Measurements from ENCODE around the gene MOCS1. TPM values are rescaled to one million over a fixed set of nuclear protein-coding genes. Genes with fewer than 3 reads are reported as not detected.
"Not testable (repeated sequence)": the region's sequence is repeated elsewhere in the genome, so short reads cannot be mapped to it uniquely, and the experiment has no call there.

The MOCS1 gene
- total and polyA plus RNA-seq, 4 donors = 10.3 to 23.0 (median 19.2) TPM

DNA sequence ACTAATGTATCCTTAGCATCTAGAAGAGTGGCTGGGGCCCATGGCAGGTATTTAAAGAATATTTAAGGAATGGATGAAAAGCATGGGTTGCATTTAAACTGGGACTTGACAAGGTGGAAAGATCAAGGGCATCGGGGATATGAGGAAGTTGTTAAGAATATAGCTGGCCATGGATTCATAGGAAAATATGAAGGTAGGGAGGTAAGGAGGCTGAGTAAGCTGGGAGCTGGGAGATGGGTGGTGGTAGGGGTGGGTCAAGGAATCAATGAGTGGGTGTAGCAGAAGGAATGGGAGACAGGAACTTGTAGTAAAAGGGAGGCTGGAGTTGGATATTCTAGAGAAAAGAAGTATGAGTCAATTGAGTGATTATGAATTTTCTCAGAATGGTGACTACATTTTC, 44.0 kb upstream of the MOCS1 start:
- TF ChIP-seq, protein P1, sequence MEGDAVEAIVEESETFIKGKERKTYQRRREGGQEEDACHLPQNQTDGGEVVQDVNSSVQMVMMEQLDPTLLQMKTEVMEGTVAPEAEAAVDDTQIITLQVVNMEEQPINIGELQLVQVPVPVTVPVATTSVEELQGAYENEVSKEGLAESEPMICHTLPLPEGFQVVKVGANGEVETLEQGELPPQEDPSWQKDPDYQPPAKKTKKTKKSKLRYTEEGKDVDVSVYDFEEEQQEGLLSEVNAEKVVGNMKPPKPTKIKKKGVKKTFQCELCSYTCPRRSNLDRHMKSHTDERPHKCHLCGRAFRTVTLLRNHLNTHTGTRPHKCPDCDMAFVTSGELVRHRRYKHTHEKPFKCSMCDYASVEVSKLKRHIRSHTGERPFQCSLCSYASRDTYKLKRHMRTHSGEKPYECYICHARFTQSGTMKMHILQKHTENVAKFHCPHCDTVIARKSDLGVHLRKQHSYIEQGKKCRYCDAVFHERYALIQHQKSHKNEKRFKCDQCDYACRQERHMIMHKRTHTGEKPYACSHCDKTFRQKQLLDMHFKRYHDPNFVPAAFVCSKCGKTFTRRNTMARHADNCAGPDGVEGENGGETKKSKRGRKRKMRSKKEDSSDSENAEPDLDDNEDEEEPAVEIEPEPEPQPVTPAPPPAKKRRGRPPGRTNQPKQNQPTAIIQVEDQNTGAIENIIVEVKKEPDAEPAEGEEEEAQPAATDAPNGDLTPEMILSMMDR (IDR thresholded peaks at IDR 0.05; ENCODE audit: control extremely low read depth, extremely low read depth) = no peak
- Histone ChIP-seq H3K4me3 (no peak overlapping the region), H3K36me3 (ENCODE audit: control insufficient read depth in 4 of 4, insufficient read depth in 4 of 4, low read length in 4 of 4) (no peaks in the 10 kb centered on the region), H3K9ac (ENCODE audit: insufficient read depth in 1 of 2, low read length in 2 of 2) (no peak overlapping the region), H3K27me3 (ENCODE audit: control insufficient read depth in 3 of 3, insufficient read depth in 3 of 3, low read length in 2 of 3) (no peaks in the 10 kb centered on the region), H3K9me3 (ENCODE audit: control insufficient read depth in 4 of 4, insufficient read depth in 3 of 4, low read length in 3 of 4) (no peaks in the 10 kb centered on the region), H3K27ac (ENCODE audit: low read depth in 1 of 2, low read length in 1 of 2) (no peak overlapping the region), H3K4me1 (ENCODE audit: control insufficient read depth in 5 of 5, insufficient read depth in 5 of 5, low read length in 5 of 5) (peaks cover 0 to 15% (median 0%) of the 10 kb centered on the region in 5 donors)
- ATAC-seq (ENCODE audit: insufficient read depth, low FRiP score) (no peak), DNase-seq (no peak)
- 82 to 88% methylated on average over 1 of the region's 1 CpG for WGBS, 2 donors

DNA sequence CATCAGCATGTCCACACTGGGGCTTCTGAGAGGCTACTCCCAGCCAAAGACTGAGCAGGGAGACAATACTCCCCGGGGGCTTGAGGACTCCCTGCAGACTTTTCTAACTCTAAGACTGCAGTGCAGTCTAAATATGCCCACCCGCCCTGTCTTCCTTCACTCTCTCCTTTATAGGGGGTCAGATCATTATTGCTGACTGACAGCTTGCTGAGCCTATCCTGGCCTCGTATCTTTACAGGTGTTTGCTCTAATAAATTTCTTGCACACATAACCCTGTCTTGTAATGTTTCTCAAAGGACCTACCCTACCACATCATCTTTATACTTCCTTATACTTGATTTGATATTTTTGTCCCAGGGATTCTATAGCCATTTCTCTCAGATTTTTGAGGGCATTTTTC, 39.4 kb upstream of the MOCS1 start:
- Histone ChIP-seq H3K36me3 (ENCODE audit: control insufficient read depth in 4 of 4, insufficient read depth in 4 of 4, low read length in 4 of 4) (no peaks in the 10 kb centered on the region), H3K9me3 (ENCODE audit: control insufficient read depth in 4 of 4, insufficient read depth in 3 of 4, low read length in 3 of 4) (no peaks in the 10 kb centered on the region), H3K27ac (ENCODE audit: low read depth in 1 of 2, low read length in 1 of 2) (no peak overlapping the region), H3K4me1 (ENCODE audit: control insufficient read depth in 5 of 5, insufficient read depth in 5 of 5, low read length in 5 of 5) (no peaks in the 10 kb centered on the region), H3K4me3 (no peak overlapping the region), H3K27me3 (ENCODE audit: control insufficient read depth in 3 of 3, insufficient read depth in 3 of 3, low read length in 2 of 3) (no peaks in the 10 kb centered on the region), H3K9ac (ENCODE audit: insufficient read depth in 1 of 2, low read length in 2 of 2) (no peak overlapping the region)
- TF ChIP-seq, protein P1 (IDR thresholded peaks at IDR 0.05; ENCODE audit: control extremely low read depth, extremely low read depth) = no peak
- ATAC-seq (ENCODE audit: insufficient read depth, low FRiP score) (no peak), DNase-seq (no peak)
- 81% methylated on average over 3 of the region's 3 CpGs for WGBS, 2 donors

DNA sequence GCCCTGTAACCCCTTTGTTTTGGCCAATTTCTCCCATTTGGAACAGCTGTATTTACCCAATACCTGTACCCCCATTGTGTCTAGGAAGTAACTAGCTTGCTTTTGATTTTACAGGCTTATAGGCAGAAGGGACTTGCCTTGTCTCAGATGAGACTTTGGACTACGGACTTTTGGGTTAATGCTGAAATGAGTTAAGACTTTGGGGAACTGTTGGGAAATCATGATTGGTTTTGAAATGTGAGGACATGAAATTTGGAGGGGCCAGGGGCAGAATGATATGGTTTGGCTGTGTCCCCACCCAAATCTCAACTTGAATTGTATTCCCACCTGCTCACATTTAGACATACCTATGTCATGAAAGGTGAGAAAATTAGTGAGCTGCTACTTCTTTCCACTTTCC, 38.5 kb upstream of the MOCS1 start:
- not testable (repeated sequence) for H3K9ac ChIP-seq (ENCODE audit: insufficient read depth in 1 of 2, low read length in 2 of 2); DNase-seq; H3K27ac ChIP-seq (ENCODE audit: low read depth in 1 of 2, low read length in 1 of 2); H3K4me1 ChIP-seq (ENCODE audit: control insufficient read depth in 5 of 5, insufficient read depth in 5 of 5, low read length in 5 of 5); H3K9me3 ChIP-seq (ENCODE audit: control insufficient read depth in 4 of 4, insufficient read depth in 3 of 4, low read length in 3 of 4); ATAC-seq (ENCODE audit: insufficient read depth, low FRiP score); H3K4me3 ChIP-seq; H3K27me3 ChIP-seq (ENCODE audit: control insufficient read depth in 3 of 3, insufficient read depth in 3 of 3, low read length in 2 of 3); H3K36me3 ChIP-seq (ENCODE audit: control insufficient read depth in 4 of 4, insufficient read depth in 4 of 4, low read length in 4 of 4)
- 86 to 90% methylated on average over 1 of the region's 1 CpG for WGBS, 2 donors

DNA sequence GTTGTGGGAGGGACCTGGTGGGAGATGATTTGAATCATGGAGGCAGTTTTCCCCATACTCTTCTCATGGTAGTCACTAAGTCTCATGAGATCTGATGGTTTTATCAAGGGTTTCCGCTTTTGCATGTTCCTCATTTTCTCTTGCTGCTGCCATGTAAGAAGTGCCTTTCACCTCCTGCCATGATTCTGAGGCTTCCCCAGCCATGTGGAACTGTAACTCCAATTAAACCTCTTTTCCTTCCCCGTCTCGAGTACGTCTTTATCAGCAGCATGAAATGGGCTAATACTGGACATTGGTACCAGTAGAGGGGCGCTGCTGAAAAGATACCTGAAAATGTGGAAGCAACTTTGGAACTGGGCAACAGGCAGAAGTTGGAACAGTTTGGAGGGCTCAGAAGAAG, 36.9 kb upstream of the MOCS1 start:
- not testable (repeated sequence) for H3K4me3 ChIP-seq; H3K9ac ChIP-seq (ENCODE audit: insufficient read depth in 1 of 2, low read length in 2 of 2); H3K36me3 ChIP-seq (ENCODE audit: control insufficient read depth in 4 of 4, insufficient read depth in 4 of 4, low read length in 4 of 4); H3K27ac ChIP-seq (ENCODE audit: low read depth in 1 of 2, low read length in 1 of 2); H3K27me3 ChIP-seq (ENCODE audit: control insufficient read depth in 3 of 3, insufficient read depth in 3 of 3, low read length in 2 of 3); ATAC-seq (ENCODE audit: insufficient read depth, low FRiP score); DNase-seq; H3K9me3 ChIP-seq (ENCODE audit: control insufficient read depth in 4 of 4, insufficient read depth in 3 of 4, low read length in 3 of 4); H3K4me1 ChIP-seq (ENCODE audit: control insufficient read depth in 5 of 5, insufficient read depth in 5 of 5, low read length in 5 of 5)
- 88 to 91% methylated on average over 5 of the region's 5 CpGs for WGBS, 2 donors

DNA sequence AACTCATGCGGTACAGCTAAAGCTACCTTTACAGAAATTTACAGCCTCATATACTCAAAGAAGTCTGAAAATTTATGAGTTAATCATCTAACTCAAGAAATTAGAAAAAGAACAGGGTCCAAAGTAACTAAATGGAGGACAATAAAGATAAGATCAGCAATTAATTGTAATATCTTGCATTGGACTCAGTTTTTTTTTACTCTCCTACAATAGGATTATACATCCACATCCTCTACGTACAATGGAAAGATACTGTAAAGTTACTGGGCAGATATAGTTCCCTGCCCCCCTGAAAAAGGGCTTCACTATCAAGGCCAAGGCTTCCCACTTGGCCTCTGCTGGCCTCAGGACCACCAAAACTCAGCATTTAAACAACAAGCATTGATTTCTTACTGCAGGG, 31.5 kb upstream of the MOCS1 start:
- DNase-seq (no peak), ATAC-seq (ENCODE audit: insufficient read depth, low FRiP score) (no peak)
- Histone ChIP-seq H3K4me1 (ENCODE audit: control insufficient read depth in 5 of 5, insufficient read depth in 5 of 5, low read length in 5 of 5) (peaks cover 0 to 29% (median 0%) of the 10 kb centered on the region in 5 donors), H3K36me3 (ENCODE audit: control insufficient read depth in 4 of 4, insufficient read depth in 4 of 4, low read length in 4 of 4) (no peaks in the 10 kb centered on the region), H3K4me3 (no peak overlapping the region), H3K27ac (ENCODE audit: low read depth in 1 of 2, low read length in 1 of 2) (no peak overlapping the region), H3K27me3 (ENCODE audit: control insufficient read depth in 3 of 3, insufficient read depth in 3 of 3, low read length in 2 of 3) (no peaks in the 10 kb centered on the region), H3K9me3 (ENCODE audit: control insufficient read depth in 4 of 4, insufficient read depth in 3 of 4, low read length in 3 of 4) (no peaks in the 10 kb centered on the region), H3K9ac (ENCODE audit: insufficient read depth in 1 of 2, low read length in 2 of 2) (no peak overlapping the region)
- TF ChIP-seq, protein P1 (IDR thresholded peaks at IDR 0.05; ENCODE audit: control extremely low read depth, extremely low read depth) = no peak
- WGBS, 2 donors = 91 to 96% methylated on average over 2 of the region's 2 CpGs

Measured in lung (tissue), 12 donors.